ENCODE measurements around the gene KDM2B.
"Not testable (repeated sequence)": the region's sequence is repeated elsewhere in the genome, so short reads cannot be mapped to it uniquely, and the experiment has no call there.

KDM2B gene
- total RNA-seq, result 153 to 206 reads per million in 2 donors

DNA sequence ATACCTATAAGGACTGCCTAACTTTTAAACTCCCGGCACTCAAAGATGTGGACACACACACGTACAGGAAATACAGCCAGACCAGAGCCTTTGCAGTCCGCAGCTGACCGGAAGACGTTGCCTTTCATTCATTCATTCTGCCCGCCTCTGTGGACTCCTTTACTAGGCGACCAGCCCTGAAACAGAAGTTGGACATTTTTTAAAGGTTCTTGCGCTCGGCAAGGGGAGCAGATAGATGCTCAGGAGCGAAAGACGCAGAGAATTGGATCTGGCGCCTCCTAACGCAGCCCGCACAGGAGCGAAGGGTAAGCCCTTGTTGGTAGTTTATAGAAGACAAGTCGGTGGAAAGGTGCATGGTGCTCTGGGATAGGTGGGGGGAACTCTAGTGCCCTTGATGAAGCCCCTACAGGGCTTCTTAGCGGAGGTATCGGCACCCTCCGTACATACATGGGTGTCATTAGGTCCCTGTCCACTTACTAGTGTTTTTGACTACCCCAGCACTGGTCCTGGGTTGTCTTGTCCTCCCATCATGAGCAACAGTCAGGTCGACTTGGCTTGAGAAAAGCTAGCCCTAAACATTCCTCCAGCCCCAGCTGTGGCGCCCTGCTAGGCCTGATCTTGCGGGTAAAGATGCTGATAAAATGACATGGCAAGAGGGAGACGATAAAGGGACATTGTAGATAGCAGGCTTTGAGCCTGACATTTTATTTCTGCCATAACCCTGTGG is at the start of gene KDM2B:
Gene KDM2B, minus strand, starts transcription at position 65 of the 727 bp plus-strand sequence. CDS start 112 bp downstream, outside the sequence.
- DNase-seq, result no peak

GRCh38 chr12:121628536-121628935 is 47.7 kb upstream of the KDM2B start:
- DNase-seq, result no peak

GRCh38 chr12:121628037-121628436 is 47.2 kb upstream of the KDM2B start:
- DNase-seq, result no peak

GRCh38 chr12:121626853-121627640 is 46.2 kb upstream of the KDM2B start:
- DNase-seq, result peak; percentile 55

DNA sequence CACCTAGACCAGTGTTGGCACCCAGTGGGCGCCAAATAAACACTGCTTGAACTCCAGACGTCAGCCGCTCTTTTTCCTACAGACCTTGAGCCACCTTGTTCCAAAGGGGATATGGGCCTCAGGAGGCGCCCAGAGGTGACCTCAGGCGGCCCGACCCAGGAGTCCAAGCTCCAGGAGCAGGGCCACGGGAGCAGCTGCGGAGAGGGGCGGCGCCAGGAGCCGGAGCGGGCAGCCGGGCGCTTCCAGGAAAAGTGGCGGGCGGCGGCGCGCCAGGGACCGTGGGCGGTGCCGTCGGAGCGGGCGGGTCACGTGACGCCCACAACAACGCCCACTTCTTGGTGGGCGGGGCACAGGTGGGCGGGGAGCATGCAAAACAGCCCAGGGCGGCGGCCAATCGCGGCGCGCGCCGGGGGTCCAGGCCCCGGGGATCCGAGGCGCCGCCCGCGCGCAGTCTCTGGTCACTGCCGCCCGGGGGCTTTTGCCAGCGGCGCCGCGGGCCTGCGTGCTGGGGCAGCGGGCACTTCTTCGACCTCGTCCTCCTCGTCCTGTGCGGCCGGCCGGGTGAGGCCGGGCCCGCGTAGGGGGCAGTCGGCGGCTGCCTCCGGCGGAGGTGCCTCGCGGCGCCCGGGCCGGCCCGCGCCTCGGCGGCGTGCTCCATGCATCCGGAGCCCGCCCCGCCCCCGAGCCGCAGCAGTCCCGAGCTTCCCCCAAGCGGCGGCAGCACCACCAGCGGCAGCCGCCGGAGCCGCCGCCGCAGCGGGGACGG is 45.4 kb upstream of the KDM2B start, which contains the start of gene ORAI1:
Gene ORAI1, plus strand, starts transcription at position 444 of the 766 bp plus-strand sequence.
- peak; percentile 95 for DNase-seq

- no peak for DNase-seq
These were observed 39.6 kb upstream of the KDM2B start for GRCh38 chr12:121620333-121620891.

GRCh38 chr12:121618659-121619233 is 37.9 kb upstream of the KDM2B start:
- no peak for DNase-seq

DNA sequence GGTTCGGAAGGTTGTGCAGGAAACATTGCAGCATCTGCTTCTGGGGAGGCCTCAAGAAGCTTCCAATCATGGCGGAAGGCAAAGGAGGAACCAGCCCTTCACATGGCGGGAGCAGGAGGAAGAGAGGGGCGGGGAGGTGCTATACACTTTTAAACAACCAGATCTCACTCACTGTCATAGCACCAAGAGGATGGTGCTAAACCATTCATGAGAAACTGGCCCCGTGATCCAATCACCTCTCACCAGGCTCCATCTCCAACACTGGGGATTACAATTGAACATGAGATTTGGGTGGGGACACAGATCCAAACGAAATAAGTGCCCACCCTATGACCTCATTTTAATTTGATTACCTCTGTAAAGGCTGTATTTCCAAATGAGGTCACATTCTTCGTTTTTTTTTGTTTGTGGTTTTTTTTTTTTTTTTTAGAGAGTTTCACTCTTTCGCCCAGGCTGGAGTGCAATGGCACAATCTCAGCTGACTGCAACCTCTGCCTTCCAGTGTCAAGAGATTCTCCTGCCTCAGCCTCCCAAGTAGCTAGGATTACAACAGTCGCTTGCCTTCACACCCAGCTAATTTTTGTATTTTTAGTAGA is 34.1 kb upstream of the KDM2B start:
- DNase-seq, result no peak

- DNase-seq, result no peak
These were observed 32.6 kb upstream of the KDM2B start for GRCh38 chr12:121613462-121613861.

DNA sequence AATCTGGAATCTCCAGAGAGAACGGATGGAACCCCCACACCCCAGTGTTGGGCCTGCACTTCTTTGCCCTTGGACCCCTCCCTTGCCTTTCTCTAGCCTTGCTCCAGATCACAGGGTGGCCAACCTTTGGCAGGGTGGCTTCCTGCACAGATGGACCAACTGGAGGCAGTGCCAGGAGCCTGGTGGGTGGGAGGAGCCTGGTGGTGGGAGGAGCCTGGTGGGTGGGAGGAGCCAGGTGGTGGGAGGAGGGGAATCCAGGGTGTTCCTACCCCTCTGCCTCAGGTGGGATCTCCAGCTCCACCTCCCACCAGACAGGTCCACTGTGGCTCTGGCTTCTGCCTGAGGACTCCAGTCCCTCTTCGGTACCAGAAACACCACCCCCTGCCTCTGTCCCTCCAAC is 30.5 kb upstream of the KDM2B start:
- no peak for DNase-seq

DNA sequence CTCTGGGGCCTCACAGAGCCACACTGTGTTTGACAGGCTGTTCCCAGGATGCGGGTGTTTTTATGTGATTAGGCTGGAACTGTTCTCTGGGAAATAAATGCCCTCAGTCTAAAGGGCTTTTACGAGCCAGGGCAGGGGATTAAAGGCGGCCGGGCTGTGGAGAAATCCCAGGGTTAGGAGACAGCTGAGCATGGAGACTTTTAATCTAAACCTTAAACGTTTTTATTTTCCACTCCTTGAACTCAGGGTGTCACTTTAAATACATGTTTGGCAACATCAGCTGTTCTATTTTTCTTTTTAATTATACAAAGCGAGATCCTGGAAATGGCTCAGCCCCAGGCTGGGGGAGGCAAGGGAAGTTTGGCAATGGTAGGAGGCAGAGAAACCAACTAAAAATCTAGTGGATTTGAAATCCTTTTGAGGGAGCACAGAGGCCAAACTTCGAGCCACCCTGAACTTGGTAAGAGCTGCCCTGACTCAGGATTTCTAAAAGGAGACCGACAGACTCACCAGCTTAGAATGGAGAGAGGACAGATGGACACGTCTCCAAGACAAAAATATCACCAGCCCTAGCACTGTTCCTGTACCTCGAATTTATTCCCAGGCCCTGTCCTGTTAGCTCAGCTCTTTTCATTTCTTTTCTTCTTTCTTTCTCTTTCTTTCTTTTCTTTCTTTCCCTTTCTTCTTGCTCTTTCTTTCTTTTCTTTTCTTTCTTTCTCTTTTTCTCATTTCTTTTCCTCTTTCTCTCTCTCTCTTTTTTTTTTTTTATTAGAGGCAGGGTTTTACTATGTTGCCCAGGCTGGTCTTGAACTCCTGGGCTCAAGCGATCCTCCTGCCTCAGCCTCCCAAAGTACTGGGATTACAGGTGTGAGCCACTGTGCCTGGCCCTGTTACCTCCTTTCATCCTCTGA is 29.7 kb upstream of the KDM2B start:
- DNase-seq, result no peak

GRCh38 chr12:121608301-121608700 is 27.5 kb upstream of the KDM2B start:
- no peak for DNase-seq

DNA sequence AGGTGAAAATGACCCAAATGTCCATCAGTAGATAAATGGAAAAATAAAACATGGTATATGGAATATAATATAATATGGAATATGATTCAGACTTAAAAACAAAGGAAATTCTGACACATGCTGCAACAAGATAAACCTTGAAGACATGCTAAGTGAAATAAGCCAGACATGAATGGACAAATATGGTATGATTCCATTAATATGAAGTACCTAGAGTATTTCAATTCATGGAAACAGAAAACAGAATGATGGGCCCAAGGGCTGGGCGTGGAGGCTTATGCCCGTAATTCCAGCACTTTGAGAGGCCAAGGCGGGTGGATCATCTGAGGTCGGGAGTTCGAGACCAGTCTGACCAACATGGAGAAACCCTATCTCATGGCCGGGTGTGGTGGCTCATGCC is 22.8 kb upstream of the KDM2B start:
- DNase-seq, result no peak

GRCh38 chr12:121602766-121603165 is 21.9 kb upstream of the KDM2B start:
- DNase-seq, result no peak

DNA sequence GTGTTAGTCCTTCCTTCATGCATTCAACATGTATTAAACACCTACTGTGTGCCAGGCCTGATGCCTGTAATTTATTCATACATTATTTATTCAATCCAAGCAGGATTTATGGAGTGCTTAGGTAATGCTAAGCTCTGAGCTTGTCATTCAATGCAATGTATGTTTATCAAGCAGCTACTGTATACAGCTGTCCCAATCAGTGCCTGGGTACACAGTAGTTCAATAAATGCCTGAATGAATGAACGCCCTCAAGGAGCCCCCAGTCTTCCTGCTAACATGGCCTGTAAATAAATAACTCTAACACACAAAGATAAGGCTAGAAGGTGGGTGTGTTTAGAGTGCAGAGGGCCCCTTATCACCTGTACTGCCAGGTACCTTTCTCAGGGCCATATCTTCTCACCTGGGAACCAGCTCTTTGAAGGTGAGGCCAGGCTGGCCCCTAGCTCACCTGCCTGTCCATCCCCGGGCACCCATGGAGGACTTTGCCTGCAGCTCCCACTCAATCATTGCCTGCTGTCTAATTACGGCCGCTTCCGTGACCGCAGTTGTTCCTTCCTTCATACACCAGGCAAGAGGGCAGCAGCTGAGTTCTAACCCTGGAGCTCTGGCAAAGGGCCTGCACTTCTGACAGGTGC is 20.0 kb upstream of the KDM2B start:
- DNase-seq, result no peak

GRCh38 chr12:121596526-121596925 is 15.7 kb upstream of the KDM2B start:
- DNase-seq, result no peak

DNA sequence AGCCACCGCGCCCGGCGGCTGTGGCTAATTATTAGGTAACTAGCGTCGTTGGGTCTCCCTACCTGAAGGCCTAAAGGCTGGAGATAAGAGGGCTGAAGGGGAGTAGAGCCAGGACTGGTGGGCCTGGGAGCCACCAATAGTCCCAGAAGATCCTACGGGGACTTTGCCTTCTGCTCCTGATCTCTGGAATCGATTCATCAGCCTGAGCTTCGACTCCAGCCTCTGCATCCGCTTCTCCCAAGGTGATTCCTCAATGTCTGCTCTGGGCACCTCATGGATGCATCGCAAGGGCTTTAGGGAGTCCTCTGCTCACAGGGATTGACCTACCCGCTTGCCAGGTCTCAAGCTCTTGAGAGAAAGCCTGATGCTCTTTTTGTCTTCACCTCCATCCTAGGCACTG is 14.7 kb upstream of the KDM2B start:
- no peak for DNase-seq

GRCh38 chr12:121592320-121592719 is 11.5 kb upstream of the KDM2B start:
- no peak for DNase-seq

DNA sequence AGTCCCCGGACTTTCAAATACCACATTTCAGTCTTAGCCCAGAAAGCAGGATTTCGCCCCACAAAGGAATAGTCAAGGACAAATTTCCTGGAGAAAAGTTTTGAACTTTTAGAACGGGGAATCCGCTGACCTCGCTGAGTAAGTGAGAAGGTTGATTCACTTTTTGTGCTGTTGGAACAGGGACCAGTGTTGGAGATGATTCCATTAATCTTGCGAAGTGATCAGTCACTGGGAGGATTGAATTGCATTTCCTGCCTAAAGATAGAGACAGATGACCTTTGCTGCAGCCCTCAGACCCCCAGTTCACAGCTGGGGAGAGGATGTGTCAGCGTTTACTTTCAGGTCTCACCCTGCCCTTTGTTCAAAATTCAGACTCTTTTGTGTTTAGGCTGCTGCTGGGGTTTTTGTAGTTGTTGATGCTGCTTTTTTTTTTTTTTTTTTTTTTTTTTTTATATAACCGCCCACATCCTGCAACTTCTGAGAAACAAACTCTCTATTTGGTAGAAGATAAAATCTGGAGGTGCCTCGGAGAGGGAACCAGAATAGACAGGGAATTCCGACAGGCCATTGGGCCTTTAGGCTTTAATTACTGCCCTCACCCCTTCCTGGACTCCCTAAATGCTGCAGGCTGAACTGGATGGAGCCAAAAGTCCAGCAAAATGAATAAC is 9.8 kb upstream of the KDM2B start:
- DNase-seq, result no peak

GRCh38 chr12:121584885-121585284 is 4.1 kb upstream of the KDM2B start:
- DNase-seq, result not testable (repeated sequence)
